Stimulated activated CD4-positive, alpha-beta T cell treated with anti-CD3 and anti-CD28 coated beads, Interleukin-1b, Interleukin-23, amount 100 ng/mL, for 48 hours (primary cell): ENCODE results near the gene ANKRD61.
"Not testable (repeated sequence)": the region's sequence is repeated elsewhere in the genome, so short reads cannot be mapped to it uniquely, and the experiment has no call there.

Source experiments
- DNase-seq: peaks from one replicate; pipeline ENCODE4 v3.0.0-alpha.2; 2020

ANKRD61 gene

DNA sequence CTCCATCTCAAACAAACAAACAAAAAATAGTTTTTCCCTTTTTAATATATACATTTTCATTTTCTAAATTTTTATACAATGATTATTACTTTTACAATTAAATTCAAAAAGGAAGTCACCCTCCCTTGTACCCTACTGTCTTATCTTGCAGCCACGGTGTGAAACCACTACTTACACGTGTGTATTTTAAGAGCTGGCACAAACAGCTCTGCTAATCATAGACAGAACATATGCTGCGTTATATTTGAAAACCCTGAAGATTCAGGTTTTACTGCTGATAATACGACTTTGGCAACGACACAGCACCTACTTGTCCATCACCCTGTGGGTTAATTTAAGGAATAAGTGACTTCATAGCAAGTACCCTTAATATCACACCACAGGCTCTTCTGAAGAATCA, 991 bp downstream of the ANKRD61 start:
- DNase-seq = no peak

DNA sequence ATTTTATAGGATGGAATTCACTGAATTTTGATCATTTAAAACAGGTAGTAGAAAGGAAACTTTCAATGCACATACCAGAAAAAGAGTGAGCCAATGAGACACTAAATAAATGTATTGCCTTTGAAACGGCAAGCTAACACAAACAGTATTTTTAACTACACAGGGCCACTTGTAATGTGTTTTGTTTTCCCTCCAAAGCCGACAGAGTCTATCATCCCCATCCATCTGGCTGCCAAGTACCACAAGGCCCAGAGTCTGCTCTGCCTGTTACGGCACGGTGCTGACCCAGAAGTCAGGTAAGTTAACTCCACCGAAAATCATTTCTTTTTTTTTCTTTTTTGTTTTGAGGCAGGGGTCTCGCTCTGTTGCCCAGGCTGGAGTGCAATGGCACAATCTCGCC, 1.5 kb downstream of the ANKRD61 start:
- no peak for DNase-seq

DNA sequence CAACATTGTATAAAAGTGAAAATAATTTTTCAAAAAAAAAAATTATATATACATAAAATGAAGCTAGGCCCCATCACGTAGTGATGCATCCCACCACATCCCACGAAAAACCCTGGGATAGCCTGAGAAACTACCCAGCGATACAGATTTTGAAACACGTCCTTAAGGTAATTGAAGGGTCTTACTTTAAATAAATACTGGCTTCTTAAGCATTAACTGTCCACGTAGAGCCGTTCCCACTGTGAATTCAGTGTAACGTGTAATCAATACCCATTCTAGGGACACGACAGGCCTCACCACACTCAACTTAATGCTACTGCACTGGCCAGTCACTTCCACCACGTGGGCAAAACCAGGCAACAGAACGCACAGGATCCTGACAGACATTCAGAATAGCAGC, 4.0 kb downstream of the ANKRD61 start:
- DNase-seq = no peak

DNA sequence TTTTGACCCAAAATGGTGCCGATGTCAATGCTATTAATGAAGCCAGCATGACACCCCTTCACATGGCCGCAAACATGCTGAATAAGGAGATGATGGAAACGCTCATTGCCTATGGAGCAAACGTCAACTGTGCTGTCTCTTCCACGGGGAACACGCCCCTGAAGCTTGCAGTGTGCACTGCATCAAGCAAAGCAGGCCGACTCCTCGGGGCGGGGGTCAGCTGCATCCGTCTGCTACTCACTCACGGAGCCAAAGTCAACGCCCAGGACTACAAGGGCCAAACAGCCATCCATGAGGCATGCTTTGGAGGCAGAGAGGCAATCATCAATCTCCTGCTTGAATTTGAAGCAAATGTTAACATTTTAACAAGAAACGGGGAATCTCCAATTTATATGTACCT, 4.5 kb downstream of the ANKRD61 start:
- no peak for DNase-seq

- DNase-seq = no peak
These were observed 18.6 kb downstream of the ANKRD61 start for GRCh38 chr7:6049780-6050179.

DNA sequence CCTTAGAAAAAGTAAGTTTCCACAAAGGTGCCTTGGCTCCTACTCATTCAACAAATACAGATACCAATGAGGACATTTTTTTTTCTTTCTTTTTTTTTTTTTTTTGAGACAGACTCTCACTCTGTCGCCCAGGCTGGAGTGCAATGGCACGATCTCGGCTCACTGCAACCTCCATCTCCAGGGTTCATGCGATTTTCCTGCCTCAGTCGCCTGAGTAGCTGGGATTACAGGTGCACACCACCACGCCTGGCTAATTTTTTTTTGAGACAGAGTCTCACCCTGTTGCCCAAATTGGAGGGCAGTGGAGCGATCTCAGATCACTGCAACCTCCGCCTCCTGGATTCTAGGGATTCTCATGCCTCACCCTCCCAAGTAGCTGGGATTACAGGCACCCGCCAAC, 20.0 kb downstream of the ANKRD61 start:
- DNase-seq = not testable (repeated sequence)

DNA sequence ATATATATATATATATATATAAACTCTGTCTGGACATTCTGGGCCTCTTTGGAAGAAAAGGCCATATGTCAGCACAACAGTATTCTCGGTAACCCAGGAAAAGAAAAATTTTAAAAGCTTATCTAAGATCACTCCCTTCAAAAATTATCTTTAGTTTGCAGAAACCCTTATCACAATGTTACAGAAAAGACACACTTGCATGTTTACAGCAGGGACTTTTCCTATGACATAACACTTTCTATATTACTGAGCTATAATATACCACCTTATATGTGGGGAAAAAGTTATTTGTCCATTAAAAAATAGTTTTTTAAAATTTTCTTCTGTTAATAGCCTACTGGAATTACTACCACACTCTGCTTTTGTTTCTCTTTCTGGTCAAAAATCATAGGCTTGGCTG, 25.4 kb downstream of the ANKRD61 start:
- DNase-seq = no peak

DNA sequence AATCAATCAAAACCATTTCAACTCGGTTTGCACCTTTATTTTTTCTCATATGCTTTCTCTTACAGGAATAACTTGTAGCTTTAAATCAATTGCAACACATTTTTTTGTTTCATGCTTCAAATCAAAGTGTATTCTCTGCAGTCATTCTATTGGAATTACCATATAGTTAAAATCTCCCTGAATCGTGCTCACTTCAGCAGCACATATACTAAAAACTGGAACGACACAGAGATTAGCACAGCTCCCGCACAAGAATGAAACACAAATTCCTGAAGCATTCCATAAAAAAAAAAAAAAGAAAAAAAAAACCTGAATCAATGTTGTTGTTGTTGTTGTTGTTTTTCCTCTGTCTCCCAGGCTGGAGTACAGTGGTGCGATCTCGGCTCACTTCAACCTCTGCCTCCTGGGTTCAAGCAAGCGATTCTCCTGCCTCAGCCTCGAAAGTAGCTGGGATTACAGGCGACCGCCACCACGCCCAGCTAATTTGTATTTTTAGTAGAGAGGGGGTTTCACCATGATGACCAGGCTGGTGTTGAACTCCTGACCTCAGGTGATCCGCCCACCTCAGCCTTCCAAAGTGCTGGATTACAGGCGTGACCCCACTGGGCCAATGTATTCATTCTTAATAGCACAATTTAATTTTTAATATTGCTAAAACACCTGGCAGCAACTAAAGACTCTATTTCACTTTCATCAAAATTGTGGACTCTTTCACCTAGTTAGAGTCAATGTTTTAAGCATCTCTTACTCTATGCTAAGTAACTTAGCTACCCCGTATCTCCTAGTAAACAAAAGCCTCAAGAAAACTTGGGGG, 26.3 kb downstream of the ANKRD61 start:
- DNase-seq = no peak

GRCh38 chr7:6059941-6060340, 28.8 kb downstream of the ANKRD61 start:
- not testable (repeated sequence) for DNase-seq

DNA sequence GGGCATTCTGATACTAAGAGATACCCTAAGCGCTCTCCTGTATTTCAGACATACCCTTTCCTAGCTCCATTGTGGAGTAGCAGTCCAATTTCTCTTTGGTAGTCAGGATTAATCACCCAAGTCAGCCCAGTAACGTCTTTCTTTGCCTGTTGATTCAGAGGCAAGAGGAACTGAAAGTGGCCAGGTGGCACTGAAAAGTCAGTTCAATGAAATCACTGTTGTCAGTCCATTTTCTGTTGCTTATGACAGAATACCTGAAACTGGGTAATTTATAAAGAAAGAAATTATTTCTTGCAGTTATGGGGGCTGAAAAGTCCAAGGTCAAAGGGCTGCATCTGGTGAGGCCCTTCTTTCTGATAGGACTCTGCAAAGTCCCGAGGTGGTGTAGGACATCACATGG, 40.2 kb downstream of the ANKRD61 start:
- DNase-seq = no peak

DNA sequence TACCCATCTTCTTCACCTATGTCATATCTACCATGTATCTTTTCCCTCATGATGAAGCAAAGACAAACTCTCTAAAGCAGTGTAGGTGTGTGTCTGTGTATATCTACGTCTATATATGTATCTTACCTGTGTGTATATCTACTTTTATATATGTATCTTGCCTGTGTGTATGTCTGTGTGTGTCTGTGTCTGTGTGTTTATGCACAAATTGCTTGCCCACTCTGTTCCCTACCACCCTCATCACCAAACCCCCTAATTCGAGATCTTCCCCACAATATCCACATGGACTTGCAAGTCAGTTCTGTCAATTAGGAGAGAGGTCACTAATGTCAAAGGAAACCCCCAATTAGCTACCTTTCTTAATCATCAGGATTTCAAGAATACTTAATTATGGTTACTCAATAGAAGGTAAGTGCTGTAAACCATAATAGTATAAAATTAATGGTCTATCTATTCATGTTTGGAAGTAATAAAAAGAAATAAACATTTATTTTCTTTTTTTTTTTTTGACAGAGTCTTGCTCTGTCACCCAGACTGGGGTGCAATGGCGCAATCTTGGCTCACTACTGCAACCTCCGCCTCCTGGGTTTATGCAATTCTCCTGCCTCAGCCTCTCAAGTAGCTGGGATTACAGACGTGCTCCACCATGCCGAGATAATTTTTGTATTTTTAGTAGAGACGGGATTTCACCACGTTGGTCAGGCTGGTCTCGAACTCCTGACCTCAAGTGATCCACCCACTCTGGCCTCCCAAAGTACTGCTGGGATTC, 43.6 kb downstream of the ANKRD61 start:
- DNase-seq = no peak

DNA sequence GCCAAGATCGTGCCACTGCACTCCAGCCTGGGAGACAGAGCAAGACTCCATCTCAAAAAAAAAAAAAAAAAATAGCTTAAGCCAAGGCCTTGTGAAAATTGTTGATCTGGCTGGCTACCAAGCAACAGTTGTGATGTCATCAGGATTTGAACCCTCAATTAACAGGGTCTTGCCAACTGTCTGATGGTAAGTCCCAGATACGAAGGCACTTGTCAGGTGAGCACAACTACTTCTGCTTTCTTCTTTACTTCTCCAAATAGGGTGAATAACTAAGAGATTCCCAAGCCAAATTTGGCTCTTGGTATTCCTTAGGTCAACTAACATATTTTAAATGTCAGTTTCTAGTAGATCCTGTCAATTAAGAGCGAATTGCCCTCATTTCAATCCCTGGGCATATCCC, 47.4 kb downstream of the ANKRD61 start:
- DNase-seq = no peak

GRCh38 chr7:6083047-6083446, 51.9 kb downstream of the ANKRD61 start:
- not testable (repeated sequence) for DNase-seq
